ENCODE measurements around the gene ARAP2.
A peak's percentile ranks its signal among the peaks of the same experiment; 100 is the strongest.

ARAP2 gene

GRCh38 chr4:36256398-36256891 is 12.1 kb upstream of the ARAP2 start:
- DNase-seq (ENCODE audit: low spot score), result no peak

GRCh38 chr4:36255577-36255976 is 11.3 kb upstream of the ARAP2 start:
- no peak for DNase-seq (ENCODE audit: low spot score)

- DNase-seq (ENCODE audit: low spot score), result no peak
Measured at GRCh38 chr4:36254371-36254770, 10.1 kb upstream of the ARAP2 start.

GRCh38 chr4:36251983-36252382 is 7.7 kb upstream of the ARAP2 start:
- no peak for DNase-seq (ENCODE audit: low spot score)

GRCh38 chr4:36249610-36250009 is 5.3 kb upstream of the ARAP2 start:
- DNase-seq (ENCODE audit: low spot score), result no peak

- DNase-seq (ENCODE audit: low spot score), result peak; percentile 4
Measured at GRCh38 chr4:36243355-36244256, 708 bp downstream of the ARAP2 start.

GRCh38 chr4:36242629-36243354 is 1.5 kb downstream of the ARAP2 start:
- no peak for DNase-seq (ENCODE audit: low spot score)

GRCh38 chr4:36241771-36242170 is 2.5 kb downstream of the ARAP2 start:
- DNase-seq (ENCODE audit: low spot score), result no peak

GRCh38 chr4:36237366-36238313 is 6.7 kb downstream of the ARAP2 start:
- no peak for DNase-seq (ENCODE audit: low spot score)

GRCh38 chr4:36236159-36236558 is 8.2 kb downstream of the ARAP2 start:
- DNase-seq (ENCODE audit: low spot score), result no peak

- DNase-seq (ENCODE audit: low spot score), result no peak
Measured at GRCh38 chr4:36235306-36235705, 9.0 kb downstream of the ARAP2 start.

GRCh38 chr4:36233567-36234266 is 10.6 kb downstream of the ARAP2 start:
- no peak for DNase-seq (ENCODE audit: low spot score)

- no peak for DNase-seq (ENCODE audit: low spot score)
Measured at GRCh38 chr4:36230534-36230933, 13.8 kb downstream of the ARAP2 start.

- DNase-seq (ENCODE audit: low spot score), result no peak
Measured at GRCh38 chr4:36227913-36228312, 16.4 kb downstream of the ARAP2 start.

GRCh38 chr4:36226430-36227227 is 17.7 kb downstream of the ARAP2 start:
- DNase-seq (ENCODE audit: low spot score), result no peak

- no peak for DNase-seq (ENCODE audit: low spot score)
Measured at GRCh38 chr4:36224972-36225903, 19.1 kb downstream of the ARAP2 start.

GRCh38 chr4:36222702-36223101 is 21.6 kb downstream of the ARAP2 start:
- no peak for DNase-seq (ENCODE audit: low spot score)

- no peak for DNase-seq (ENCODE audit: low spot score)
Measured at GRCh38 chr4:36220776-36221175, 23.5 kb downstream of the ARAP2 start.

- no peak for DNase-seq (ENCODE audit: low spot score)
Measured at GRCh38 chr4:36218121-36218520, 26.2 kb downstream of the ARAP2 start.
